Activated CD8-positive, alpha-beta memory T cell treated with anti-CD3 and anti-CD28 coated beads for 36 hours (primary cell): ENCODE measurements around the gene ARMC7. TPM values are rescaled to one million over a fixed set of nuclear protein-coding genes. Genes with fewer than 3 reads are reported as not detected.

Source experiments
- CTCF ChIA-PET: fragments of 350-600 bp; sonication (Branson Sonifier 250); formaldehyde crosslinking; loops from one replicate; lab custom pipeline; 2021; ENCODE audit warnings: antibody characterized with exemption; lab: Charles Lee
- POLR2A ChIA-PET: fragments of 350-600 bp; sonication (Branson Sonifier 250); formaldehyde crosslinking; loops from one replicate; lab custom pipeline; 2021; ENCODE audit warnings: antibody characterized with exemption; lab: Charles Lee
- total RNA-seq, 2 experiments: library from RNA; stranded (reverse); gene quantifications; one replicate each; pipeline ENCODE4 v1.2.3, GENCODE V29; 2021

The ARMC7 gene
- total RNA-seq, 2 experiments from 2014 or later: 10.8 to 11.8 TPM

DNA sequence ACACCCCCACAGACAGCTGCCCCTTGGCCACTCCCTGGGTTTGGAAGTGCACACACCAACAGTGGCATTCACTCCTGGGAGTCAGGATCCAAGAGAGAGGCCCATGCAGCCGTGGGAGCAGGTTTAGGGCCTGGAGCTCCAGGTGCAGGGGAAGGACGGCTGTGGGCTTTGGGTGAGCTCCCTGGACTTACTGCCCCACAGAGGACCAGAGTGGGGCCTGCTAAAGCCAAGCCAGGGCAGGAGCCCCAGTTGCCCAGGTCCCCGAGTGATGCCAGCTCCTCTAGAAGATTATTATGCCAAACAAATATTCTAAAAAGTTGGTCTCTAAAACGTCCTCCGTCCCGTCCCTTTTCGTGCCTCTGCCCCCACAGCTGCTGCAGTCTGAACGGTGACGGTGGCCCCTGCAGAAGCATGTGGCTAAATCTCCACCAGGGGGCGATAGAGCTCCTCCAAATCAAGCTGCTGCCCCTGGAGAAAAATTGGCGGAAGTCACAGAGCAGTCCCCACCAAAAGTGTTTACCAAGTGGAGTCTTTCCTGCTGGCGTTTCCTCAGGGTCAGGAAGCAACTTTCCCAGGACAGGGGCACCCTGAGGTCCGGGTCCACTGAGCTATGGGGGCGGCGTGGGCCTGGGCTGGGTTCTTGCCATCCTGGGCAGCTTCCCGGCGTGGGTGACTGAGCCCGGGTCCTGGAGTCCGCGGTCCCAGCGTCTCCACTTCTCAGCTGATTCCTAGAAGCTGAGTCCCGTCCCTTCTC lies 4.2 kb downstream of the ARMC7 start:
- POLR2A ChIA-PET: interaction anchor here (0.5 to 1.6 kb wide), 8 partner anchors 10 to 147 kb away, joined by 3 to 15 read pairs (median 4); partner anchors contain the start of genes GGA3, JPT1 and NT5C
- CTCF ChIA-PET: interaction anchor here (0.6 to 4.3 kb wide), 38 partner anchors 8 to 426 kb away, joined by 3 to 44 read pairs (median 5); partner anchors contain the start of genes ATP5PD, GRB2, KCTD2 and MIF4GD

DNA sequence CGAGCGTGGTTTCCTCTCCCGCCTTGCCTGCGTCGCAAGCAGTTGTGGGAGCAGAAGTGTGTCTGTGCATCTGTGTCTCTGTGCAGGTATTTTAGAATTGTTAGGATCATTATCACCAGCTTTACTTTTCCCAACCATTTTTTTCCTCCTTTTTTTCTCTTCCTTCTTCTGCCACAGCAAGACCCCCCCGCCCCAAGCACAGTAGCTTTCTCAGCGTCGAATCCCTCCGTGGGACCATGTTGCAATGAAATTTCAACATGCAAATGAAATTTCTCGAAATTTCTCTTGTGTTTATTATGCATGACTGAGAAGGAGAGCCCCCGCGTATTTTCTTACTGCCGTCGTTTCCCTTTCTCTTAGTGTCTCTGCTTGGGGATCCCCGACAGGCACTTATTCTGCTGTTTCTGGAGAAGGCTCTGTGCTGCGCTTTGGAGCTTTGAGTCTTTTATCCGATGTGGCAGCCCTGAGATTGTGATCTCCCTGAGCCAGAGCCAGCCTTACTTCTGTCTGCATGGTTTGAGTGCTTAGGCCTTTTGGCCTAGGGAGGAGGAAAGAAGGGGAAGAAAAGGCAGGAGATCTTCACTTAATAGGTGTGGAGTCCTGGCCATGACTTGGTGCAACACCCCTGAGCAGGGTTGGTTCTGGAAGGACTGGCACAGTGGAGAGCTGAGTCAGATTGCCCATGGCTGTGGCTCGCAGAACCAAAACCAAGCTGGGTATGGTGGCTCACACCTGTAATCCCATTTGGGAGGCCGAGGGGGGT lies 5.0 kb downstream of the ARMC7 start:
- POLR2A ChIA-PET: interaction anchor here (0.8 to 1.6 kb wide), 5 partner anchors 10 to 146 kb away, joined by 3 to 15 read pairs (median 4); partner anchors contain the start of genes GGA3, JPT1 and NT5C
- CTCF ChIA-PET: interaction anchor here (0.8 to 4.3 kb wide), 36 partner anchors 9 to 386 kb away, joined by 3 to 44 read pairs (median 5); partner anchors contain the start of genes ATP5PD, GRB2, KCTD2 and MIF4GD

DNA sequence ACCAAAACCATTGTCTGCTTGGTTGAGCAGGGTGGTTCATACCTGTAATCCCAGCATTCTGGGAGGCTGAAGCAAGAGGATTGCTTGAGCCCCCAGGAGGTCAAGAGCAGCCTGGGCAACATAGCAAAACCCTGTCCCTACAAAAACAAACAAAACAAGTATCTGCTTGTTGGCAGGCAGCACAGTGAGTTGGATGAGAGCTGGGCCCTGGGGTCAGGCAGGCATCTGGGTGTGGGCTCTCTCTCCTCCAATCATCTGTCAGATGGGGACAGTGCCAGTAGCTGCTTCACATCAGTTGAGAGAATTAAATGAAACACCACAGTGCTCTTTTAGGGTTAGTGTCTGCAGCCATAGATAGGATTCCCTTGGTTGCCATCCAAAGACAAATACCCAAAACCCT lies 5.8 kb downstream of the ARMC7 start:
- ChIA-PET POLR2A (interaction anchor here (0.6 kb wide), 1 partner anchor 81 kb away, joined by 3 read pairs; no protein-coding TSS in a partner anchor), CTCF (interaction anchor here (1.0 to 4.3 kb wide), 8 partner anchors 9 to 94 kb away, joined by 4 to 44 read pairs (median 9); partner anchors contain the start of genes NT5C and NUP85)

DNA sequence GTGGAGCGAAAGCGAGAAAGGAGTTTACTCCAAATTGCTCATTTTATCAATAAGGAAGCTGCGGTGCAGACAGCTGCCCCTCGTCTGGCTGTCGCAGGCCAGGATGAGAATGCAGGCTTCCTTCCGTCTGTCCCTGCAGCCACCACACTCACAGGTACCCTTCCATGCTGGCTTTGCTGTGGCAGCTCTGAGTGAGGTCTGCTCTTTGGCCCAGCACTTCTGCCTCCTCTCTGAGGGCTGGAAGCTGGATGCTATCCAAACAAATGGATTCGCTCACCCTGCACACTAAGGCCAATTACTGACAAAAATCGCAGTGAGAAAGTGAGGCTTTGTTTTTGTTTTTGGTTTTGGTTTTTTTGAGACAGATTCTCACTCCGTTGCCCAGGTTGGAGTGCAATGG lies 7.0 kb downstream of the ARMC7 start:
- CTCF ChIA-PET: interaction anchor here (1.0 to 1.8 kb wide), 2 partner anchors 15 to 55 kb away, joined by 4 to 9 read pairs; partner anchors contain the start of gene NT5C
- POLR2A ChIA-PET: no interaction called here

DNA sequence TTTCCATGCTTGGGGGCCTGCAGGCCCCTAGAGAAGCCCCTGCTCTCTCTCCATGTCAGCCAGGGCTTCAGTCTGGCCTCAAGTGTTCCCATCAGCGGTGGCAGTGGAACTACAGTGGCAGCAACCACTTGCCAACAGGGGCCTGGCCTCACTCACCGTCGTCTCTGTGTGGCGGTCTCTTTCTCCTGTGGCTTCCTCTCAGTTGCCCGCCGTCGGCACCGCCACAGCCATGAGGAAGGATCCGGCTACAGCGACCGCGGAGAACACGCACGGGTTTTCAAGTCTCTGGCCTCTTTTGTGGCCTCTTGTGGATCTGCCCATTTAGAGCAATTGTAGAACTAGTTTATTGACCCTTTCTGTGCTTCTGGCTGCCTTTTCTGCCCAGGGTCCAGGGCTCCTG lies 8.5 kb downstream of the ARMC7 start:
- ChIA-PET CTCF (interaction anchor here (1.8 kb wide), 1 partner anchor 13 kb away, joined by 9 read pairs; the partner anchor contains the start of gene NT5C), POLR2A (no interaction called here)

DNA sequence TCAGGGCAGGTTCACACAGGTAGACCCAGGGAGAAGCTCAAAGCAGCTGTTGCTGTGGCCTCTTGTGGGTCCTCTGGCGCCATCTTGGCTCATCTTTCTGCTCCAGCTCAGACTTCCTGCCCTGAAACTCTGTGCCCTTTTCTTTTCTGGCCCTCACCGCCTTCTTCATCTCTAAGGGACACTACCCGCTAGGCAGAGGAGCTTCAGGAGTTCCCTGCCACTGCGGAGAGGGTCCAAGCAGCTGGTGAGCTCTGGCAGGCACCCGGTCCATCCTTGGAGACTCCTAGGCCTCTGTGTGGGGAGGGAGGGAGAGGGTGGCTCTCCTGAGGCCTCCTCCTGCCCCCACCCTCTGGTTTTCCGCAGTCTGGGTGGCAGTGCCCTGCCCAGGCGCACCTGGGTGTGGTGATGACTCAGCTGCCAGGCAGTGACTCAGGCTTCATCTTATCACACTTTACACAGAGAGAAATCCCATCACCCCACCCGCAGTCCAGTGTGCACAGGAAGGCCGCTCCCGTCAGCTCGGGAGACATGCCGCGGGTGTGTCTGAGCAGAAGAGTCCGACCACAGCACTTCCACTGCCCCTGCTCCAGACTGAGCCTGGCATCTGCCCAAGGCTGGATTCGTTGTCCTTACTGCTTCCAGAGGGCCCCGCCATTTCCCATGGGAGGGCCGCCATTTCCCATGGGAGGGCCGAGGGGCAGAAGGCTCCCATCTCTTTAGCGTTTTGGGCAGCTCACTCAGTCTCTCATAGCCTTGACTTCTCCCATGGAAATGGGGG lies 14.5 kb downstream of the ARMC7 start:
- ChIA-PET CTCF (interaction anchor here (0.5 to 6.8 kb wide), 3 partner anchors 11 to 146 kb away, joined by 3 to 43 read pairs (median 4); partner anchors contain the start of gene MIF4GD), POLR2A (interaction anchor here (0.9 to 1.1 kb wide), 2 partner anchors 10 to 30 kb away, joined by 4 read pairs; partner anchors contain the start of gene JPT1)

DNA sequence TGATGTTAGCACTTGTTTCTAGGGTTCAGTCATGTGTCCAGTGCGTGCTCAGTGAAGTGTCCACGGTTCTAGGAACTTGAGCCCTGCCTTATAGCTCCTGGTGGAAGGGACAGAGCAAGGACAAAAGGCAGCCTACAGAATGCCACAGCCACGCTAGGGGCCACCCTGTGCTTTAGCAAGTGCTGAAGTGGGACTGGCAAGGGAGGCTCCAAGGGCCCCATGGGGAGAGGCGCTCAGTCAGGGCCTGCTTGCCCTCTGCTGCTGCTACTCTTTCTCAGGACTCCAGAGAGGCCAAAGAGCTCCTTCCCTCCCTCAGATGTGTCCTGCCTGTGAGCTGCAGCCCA lies 15.0 kb downstream of the ARMC7 start:
- CTCF ChIA-PET: interaction anchor here (0.5 to 6.8 kb wide), 3 partner anchors 11 to 146 kb away, joined by 3 to 43 read pairs (median 4); partner anchors contain the start of gene MIF4GD
- POLR2A ChIA-PET: interaction anchor here (0.9 to 1.1 kb wide), 2 partner anchors 11 to 30 kb away, joined by 4 read pairs; partner anchors contain the start of gene JPT1

DNA sequence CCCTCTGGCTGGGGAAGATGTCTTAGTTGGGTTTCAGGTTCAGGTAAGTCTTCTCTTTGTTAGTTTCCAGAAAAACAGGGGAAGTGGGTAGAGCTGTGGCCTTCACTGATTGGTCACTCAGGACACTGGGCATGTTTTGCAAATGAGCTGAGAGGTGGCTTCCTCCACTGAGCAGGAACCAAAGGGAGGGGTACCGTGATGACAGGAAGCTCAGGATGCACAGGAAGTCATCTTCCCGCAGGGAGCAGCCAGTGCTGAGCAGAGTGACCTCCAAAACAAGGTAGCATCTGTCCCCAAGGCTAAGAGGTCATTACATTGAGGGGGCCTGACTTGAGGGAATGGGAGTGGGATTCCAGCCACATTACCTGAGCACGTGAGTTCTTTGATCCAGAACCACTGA lies 16.2 kb downstream of the ARMC7 start:
- ChIA-PET POLR2A (no interaction called here), CTCF (interaction anchor here (6.8 kb wide), 1 partner anchor 13 kb away, joined by 43 read pairs; no protein-coding TSS in a partner anchor)

DNA sequence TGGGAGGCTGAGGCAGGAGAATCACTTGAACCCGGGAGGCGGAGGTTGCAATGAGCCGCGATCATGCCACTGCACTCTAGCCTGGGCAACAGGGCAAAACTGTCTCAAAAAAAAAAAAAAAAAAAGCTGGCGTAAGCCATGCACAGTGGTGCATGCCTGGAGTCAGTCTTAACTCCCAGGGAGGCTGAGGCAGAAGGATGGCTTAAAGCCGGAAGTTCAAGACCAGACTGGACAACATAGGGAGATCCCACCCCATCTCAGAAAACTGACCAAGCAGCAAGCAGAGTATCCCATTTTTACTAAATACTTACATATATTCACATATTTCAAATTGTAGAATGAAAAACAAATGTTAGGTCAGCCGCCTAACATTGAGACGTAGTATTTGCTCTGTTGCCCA lies 17.2 kb downstream of the ARMC7 start:
- CTCF ChIA-PET: interaction anchor here (6.8 kb wide), 1 partner anchor 14 kb away, joined by 43 read pairs; no protein-coding TSS in a partner anchor

DNA sequence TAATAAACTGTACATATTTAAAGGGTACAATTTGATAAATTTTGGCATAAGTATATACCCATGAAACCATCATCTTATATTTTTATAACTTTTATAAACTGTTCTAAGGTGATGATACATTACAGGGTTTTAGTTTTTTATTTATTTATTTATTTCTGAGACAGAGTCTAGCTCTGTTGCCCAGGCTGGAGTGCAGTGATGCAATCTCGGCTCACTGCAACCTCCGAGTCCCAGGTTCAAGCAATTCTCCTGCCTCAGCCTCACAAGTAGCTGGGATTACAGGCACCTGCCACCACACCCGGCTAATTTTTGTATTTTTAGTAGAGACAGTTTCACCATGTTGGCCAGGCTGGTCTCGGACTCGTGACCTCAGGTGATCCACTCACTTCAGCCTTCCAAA lies 18.2 kb downstream of the ARMC7 start:
- CTCF ChIA-PET: interaction anchor here (6.8 kb wide), 1 partner anchor 15 kb away, joined by 43 read pairs; no protein-coding TSS in a partner anchor
- POLR2A ChIA-PET: interaction anchor here (0.6 to 1.1 kb wide), 2 partner anchors 27 to 104 kb away, joined by 4 to 5 read pairs; no protein-coding TSS in a partner anchor

More for the DNA sequence above, 17.2 kb downstream of the ARMC7 start:
- POLR2A ChIA-PET: interaction anchor here (0.6 to 0.9 kb wide), 2 partner anchors 285 to 329 kb away, joined by 4 to 10 read pairs; no protein-coding TSS in a partner anchor

DNA sequence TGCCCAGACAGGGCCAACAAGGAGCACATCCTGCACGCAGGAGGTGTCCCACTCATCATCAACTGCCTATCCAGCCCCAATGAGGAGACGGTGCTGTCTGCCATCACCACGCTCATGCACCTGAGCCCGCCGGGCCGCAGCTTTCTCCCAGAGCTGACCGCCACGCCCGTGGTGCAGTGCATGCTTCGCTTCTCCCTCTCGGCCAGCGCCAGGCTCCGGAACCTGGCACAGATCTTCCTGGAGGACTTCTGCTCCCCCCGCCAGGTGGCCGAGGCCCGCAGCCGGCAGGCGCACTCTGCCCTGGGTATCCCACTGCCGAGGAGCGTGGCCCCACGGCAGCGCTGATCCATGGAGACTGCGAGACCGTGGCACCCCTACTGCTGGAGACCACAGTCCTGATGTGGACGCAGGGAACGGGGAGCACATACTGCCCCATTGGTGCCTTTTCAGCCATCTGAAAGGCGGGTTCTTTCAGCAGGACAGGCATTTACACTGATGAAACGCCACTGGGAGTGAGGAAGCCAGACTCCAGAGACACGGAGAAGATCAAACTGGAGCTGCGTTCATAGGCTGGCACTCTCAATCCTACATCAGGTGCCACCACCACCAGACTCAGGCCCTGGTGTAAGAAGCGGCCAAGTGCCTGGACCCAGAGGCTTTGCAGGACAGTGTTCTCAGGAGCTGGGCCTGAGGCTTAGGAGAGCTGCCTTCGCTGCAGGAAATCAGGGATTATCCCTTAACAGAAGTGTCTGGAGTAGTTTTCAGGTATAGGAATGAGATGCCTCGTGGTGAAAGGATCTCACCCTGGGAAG lies 19.1 kb downstream of the ARMC7 start:
- CTCF ChIA-PET: interaction anchor here (1.0 to 3.1 kb wide), 2 partner anchors 15 to 16 kb away, joined by 7 read pairs; no protein-coding TSS in a partner anchor
- POLR2A ChIA-PET: interaction anchor here (1.1 kb wide), 1 partner anchor 103 kb away, joined by 4 read pairs; no protein-coding TSS in a partner anchor

DNA sequence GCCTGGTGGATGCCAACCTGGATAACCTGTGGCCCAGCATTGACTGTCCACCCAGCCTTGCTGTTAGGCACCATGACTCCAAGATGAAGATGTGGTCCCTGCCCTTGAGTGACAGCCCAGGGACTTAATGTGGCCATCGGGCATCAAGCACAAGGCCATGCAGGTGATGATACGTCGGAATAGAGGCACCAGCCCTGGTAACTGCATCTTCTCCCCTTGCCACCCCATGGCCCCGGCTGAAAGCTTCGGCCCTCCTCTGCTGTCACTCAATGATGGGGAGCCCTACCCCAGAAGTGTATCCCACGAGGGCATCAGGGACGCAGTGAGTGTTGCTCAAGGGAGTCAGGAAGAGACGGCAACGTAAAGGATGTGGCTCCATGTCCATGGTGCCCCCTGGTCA lies 19.8 kb downstream of the ARMC7 start:
- ChIA-PET POLR2A (interaction anchor here (2.3 kb wide), 1 partner anchor 16 kb away, joined by 15 read pairs; no protein-coding TSS in a partner anchor), CTCF (interaction anchor here (0.5 to 3.1 kb wide), 5 partner anchors 15 to 79 kb away, joined by 3 to 31 read pairs (median 7); no protein-coding TSS in a partner anchor)

DNA sequence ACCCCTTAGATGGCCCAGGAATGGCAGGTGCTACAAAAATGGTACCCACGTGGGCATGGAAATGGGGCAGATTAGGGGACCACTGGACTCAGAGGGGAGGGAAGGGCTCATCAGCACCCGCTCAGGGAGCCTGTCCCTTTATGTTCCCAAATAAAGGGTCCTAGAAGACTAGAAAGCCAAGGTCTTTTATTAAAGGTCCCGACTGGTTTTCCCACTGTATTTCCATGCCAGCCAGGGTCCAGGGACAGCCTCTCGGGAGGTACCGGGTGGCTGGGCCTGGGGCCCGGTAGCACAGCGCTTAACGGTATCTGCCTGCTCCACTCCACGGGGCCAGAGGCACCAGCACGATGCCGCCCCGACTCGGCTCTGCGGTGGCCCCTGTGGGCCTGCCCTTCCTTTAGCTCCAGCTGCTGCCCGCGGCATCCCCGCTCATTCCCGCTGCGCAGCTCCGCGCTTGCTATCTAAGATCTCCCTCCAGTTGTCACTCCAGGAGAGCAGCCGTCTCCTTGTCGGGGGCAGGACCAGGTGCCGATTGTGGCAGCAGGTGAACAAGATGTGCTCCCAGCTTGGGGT lies 20.4 kb downstream of the ARMC7 start:
- ChIA-PET POLR2A (interaction anchor here (1.4 to 2.3 kb wide), 2 partner anchors 16 to 26 kb away, joined by 8 to 15 read pairs; no protein-coding TSS in a partner anchor), CTCF (interaction anchor here (0.5 to 3.1 kb wide), 13 partner anchors 9 to 169 kb away, joined by 3 to 31 read pairs (median 4); partner anchors contain the start of genes CDR2L and MIF4GD)

DNA sequence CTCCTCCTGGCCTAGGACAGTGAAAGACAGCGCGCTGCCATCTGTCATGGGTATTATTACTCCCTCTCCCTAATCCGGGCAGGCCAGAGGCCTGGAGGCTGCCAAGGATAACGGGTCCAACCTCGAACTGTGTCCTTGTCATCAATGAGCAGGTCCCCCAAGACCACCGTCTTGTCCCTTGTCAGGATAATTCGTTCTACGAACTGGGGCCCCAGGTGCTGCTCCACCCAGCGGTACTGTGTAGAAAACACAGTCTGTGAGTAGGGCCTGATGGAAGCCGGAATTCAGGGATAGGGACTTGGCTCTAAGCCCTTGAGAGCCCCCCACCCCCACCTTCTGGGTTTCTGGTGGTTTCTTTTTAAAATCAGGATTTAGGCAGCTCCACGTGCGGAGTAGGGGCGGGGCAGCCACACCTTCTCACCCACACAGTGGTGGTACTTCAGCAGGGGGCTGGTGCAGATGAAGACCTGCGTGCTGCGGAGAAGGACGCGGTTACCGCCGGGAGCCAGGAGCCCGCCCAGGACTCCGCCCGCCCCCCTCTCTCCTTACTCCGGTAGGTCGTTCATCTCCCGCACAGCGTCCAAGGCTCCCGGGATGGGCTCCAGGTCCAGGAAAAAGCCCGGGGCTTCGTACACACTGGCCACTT lies 21.0 kb downstream of the ARMC7 start:
- ChIA-PET CTCF (interaction anchor here (0.8 to 3.1 kb wide), 16 partner anchors 10 to 169 kb away, joined by 3 to 31 read pairs (median 4); partner anchors contain the start of genes CDR2L, MIF4GD and SLC25A19), POLR2A (interaction anchor here (0.6 to 2.3 kb wide), 7 partner anchors 17 to 158 kb away, joined by 3 to 15 read pairs (median 3); partner anchors contain the start of gene SLC25A19)
